ENCODE measurements around the gene NUDT4.
"Not testable (repeated sequence)": the region's sequence is repeated elsewhere in the genome, so short reads cannot be mapped to it uniquely, and the experiment has no call there.

GRCh38 chr12:93409343-93410187 is 31.8 kb downstream of the NUDT4 start:
- TF ChIP-seq CTCF (IDR thresholded peaks at IDR 0.05 in 2 of 3, conservative IDR thresholded peaks at IDR 0.05 in 1 of 3; ENCODE audit: control insufficient read depth in 2 of 3, extremely low read depth in 1 of 3, insufficient read depth in 1 of 3, low read depth in 3 of 3, low read length in 3 of 3); FOS (IDR thresholded peaks at IDR 0.05; ENCODE audit: borderline replicate concordance, extremely low read depth, insufficient read length); PML (IDR thresholded peaks at IDR 0.05; ENCODE audit: low read length); SP1 (IDR thresholded peaks at IDR 0.05; ENCODE audit: low read depth, low read length); CREB1 (IDR thresholded peaks at IDR 0.05; ENCODE audit: low read depth); SIN3A (IDR thresholded peaks at IDR 0.05; ENCODE audit: low read depth, low read length); POLR2AphosphoS5 (IDR thresholded peaks at IDR 0.05; ENCODE audit: low read length); EZH2 (IDR thresholded peaks at IDR 0.05; ENCODE audit: borderline replicate concordance, control insufficient read depth, low read depth, low read length); SUZ12 (IDR thresholded peaks at IDR 0.05; ENCODE audit: unreplicated experiment); RAD21 (IDR thresholded peaks at IDR 0.05; ENCODE audit: insufficient read depth, low read depth, low read length); CBX5 (IDR thresholded peaks at IDR 0.05; ENCODE audit: low read depth); STAT1 (conservative IDR thresholded peaks at IDR 0.05): not testable (repeated sequence)

All from GM12878 (cell line).